SHP77 treated with DMSO at 0.1 percent for 48 hours (cell line): ENCODE measurements around the gene GUCY1A2.

Source experiments
- DNase-seq: peaks from one replicate; lab custom pipeline; 2025; lab: John Stamatoyannopoulos, UW

Gene GUCY1A2

GRCh38 chr11:106998116-106998915, 20.0 kb downstream of the GUCY1A2 start:
- no peak for DNase-seq

GRCh38 chr11:106997227-106997626, 21.0 kb downstream of the GUCY1A2 start:
- no peak for DNase-seq

GRCh38 chr11:106996691-106997090, 21.6 kb downstream of the GUCY1A2 start:
- no peak for DNase-seq

- no peak for DNase-seq
Measured at GRCh38 chr11:106990331-106990730, 27.9 kb downstream of the GUCY1A2 start.

GRCh38 chr11:106989078-106989455, 29.2 kb downstream of the GUCY1A2 start:
- DNase-seq: no peak

GRCh38 chr11:106988151-106989077, 29.9 kb downstream of the GUCY1A2 start:
- no peak for DNase-seq

- no peak for DNase-seq
Measured at GRCh38 chr11:106986673-106987072, 31.6 kb downstream of the GUCY1A2 start.

- DNase-seq: no peak
Measured at GRCh38 chr11:106986261-106986660, 32.0 kb downstream of the GUCY1A2 start.

GRCh38 chr11:106983991-106984390, 34.3 kb downstream of the GUCY1A2 start:
- DNase-seq: no peak

- no peak for DNase-seq
Measured at GRCh38 chr11:106983261-106983660, 35.0 kb downstream of the GUCY1A2 start.

- no peak for DNase-seq
Measured at GRCh38 chr11:106974831-106975230, 43.4 kb downstream of the GUCY1A2 start.

- DNase-seq: no peak
Measured at GRCh38 chr11:106971864-106972263, 46.4 kb downstream of the GUCY1A2 start.

- DNase-seq: no peak
Measured at GRCh38 chr11:106969644-106970355, 48.5 kb downstream of the GUCY1A2 start.

- no peak for DNase-seq
Measured at GRCh38 chr11:106962995-106963394, 55.3 kb downstream of the GUCY1A2 start.

GRCh38 chr11:106961518-106961917, 56.8 kb downstream of the GUCY1A2 start:
- DNase-seq: no peak

- DNase-seq: no peak
Measured at GRCh38 chr11:106961048-106961447, 57.2 kb downstream of the GUCY1A2 start.

- no peak for DNase-seq
Measured at GRCh38 chr11:106959800-106960199, 58.5 kb downstream of the GUCY1A2 start.

GRCh38 chr11:106959386-106959785, 58.9 kb downstream of the GUCY1A2 start:
- DNase-seq: no peak

GRCh38 chr11:106958517-106959248, 59.6 kb downstream of the GUCY1A2 start:
- DNase-seq: no peak

GRCh38 chr11:106957030-106957482, 61.2 kb downstream of the GUCY1A2 start:
- no peak for DNase-seq

- peak; percentile 86 for DNase-seq
Measured at GRCh38 chr11:106950067-106950491, 68.2 kb downstream of the GUCY1A2 start.
